ENCODE data around the gene FHAD1. TPM values are rescaled to one million over a fixed set of nuclear protein-coding genes. Genes with fewer than 3 reads are reported as not detected.
A peak's percentile ranks its signal among the peaks of the same experiment; 100 is the strongest.

FHAD1 gene
- total RNA-seq, 1 experiment from 2014 or later: 0.47 TPM

DNA sequence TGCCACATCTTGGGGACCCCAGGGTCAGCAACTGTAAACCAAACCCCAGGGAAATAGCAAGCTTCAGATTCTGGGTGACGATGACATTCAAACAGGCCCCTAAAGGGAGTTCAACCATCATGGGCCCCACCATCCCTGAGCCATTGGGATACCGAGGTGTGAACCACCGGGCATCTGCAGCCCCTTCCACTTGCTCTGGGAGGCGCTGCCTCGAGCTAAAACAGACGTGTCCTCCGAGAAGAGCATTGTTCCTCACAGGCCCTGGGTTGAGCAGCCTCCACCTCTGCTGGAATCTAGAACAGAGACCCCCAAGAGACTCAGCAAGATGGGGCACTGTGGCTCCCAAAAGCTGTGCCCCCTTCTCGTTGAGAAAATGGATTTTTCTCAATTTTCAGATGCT is 143.6 kb downstream of the FHAD1 start:
- no peaks in the 10 kb centered on the region for H3K4me1 ChIP-seq (replicated peaks)
- no peak for DNase-seq (ENCODE audit: low read depth in 1 of 2, low spot score in 2 of 2)
- no peaks in the 10 kb centered on the region for H3K9me3 ChIP-seq (replicated peaks)
- no peak overlapping the region for H3K4me3 ChIP-seq
- no peaks in the 10 kb centered on the region for H3K27me3 ChIP-seq (replicated peaks)
- no peaks in the 10 kb centered on the region for H3K36me3 ChIP-seq
- H3K27ac ChIP-seq: no peak overlapping the region

GRCh38 chr1:15391366-15391765 is 144.3 kb downstream of the FHAD1 start:
- no peak for DNase-seq (ENCODE audit: low read depth in 1 of 2, low spot score in 2 of 2)
- no peaks in the 10 kb centered on the region for H3K27me3 ChIP-seq (replicated peaks)
- no peak overlapping the region for H3K4me3 ChIP-seq
- H3K9me3 ChIP-seq (replicated peaks): no peaks in the 10 kb centered on the region
- no peaks in the 10 kb centered on the region for H3K4me1 ChIP-seq (replicated peaks)
- H3K36me3 ChIP-seq: no peaks in the 10 kb centered on the region
- no peak overlapping the region for H3K27ac ChIP-seq

- no peaks in the 10 kb centered on the region for H3K9me3 ChIP-seq (replicated peaks)
- no peaks in the 10 kb centered on the region for H3K36me3 ChIP-seq
- no peaks in the 10 kb centered on the region for H3K4me1 ChIP-seq (replicated peaks)
- DNase-seq (ENCODE audit: low read depth in 1 of 2, low spot score in 2 of 2): no peak
- H3K4me3 ChIP-seq: no peak overlapping the region
- no peaks in the 10 kb centered on the region for H3K27me3 ChIP-seq (replicated peaks)
- no peak overlapping the region for H3K27ac ChIP-seq
Observed at GRCh38 chr1:15393475-15394257, 146.6 kb downstream of the FHAD1 start.

DNA sequence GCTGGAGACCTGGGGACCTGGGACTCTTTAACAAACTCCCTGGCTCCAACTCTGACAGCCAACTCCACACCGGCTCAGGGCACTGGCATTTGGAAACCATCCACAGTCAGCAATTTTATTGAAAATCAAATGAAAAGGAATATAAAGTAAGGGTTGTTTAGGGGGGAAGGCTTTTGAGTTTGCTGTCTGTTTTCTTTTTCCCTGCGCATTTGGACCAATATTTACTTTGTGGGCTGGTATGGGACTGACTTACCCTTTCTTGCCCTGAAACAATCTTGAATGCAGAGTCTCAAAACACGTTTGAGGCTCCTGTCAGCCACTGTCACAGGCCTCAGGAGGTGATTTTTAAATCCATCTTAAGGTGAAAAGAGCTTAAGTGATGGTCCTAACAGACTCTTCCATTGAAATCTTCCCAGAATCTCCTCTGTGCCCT is 147.3 kb downstream of the FHAD1 start:
- Histone ChIP-seq H3K27me3 (replicated peaks) (no peaks in the 10 kb centered on the region), H3K4me3 (no peak overlapping the region), H3K27ac (no peak overlapping the region), H3K9me3 (replicated peaks) (no peaks in the 10 kb centered on the region), H3K4me1 (replicated peaks) (no peaks in the 10 kb centered on the region), H3K36me3 (no peaks in the 10 kb centered on the region)
- no peak for DNase-seq (ENCODE audit: low read depth in 1 of 2, low spot score in 2 of 2)

- Histone ChIP-seq H3K27ac (no peak overlapping the region), H3K36me3 (peaks cover 21% of the 10 kb centered on the region), H3K4me1 (replicated peaks) (no peaks in the 10 kb centered on the region), H3K9me3 (replicated peaks) (no peaks in the 10 kb centered on the region), H3K27me3 (replicated peaks) (no peaks in the 10 kb centered on the region), H3K4me3 (no peak overlapping the region)
- no peak for DNase-seq (ENCODE audit: low read depth in 1 of 2, low spot score in 2 of 2)
Observed at GRCh38 chr1:15397236-15397635, 150.2 kb downstream of the FHAD1 start.

- no peak for DNase-seq (ENCODE audit: low read depth in 1 of 2, low spot score in 2 of 2)
- no peak overlapping the region for H3K4me3 ChIP-seq
- H3K4me1 ChIP-seq (replicated peaks): no peaks in the 10 kb centered on the region
- H3K36me3 ChIP-seq: peaks cover 46% of the 10 kb centered on the region
- H3K27ac ChIP-seq: no peak overlapping the region
- H3K9me3 ChIP-seq (replicated peaks): no peaks in the 10 kb centered on the region
- no peaks in the 10 kb centered on the region for H3K27me3 ChIP-seq (replicated peaks)
Observed at GRCh38 chr1:15399710-15400109, 152.7 kb downstream of the FHAD1 start.

DNA sequence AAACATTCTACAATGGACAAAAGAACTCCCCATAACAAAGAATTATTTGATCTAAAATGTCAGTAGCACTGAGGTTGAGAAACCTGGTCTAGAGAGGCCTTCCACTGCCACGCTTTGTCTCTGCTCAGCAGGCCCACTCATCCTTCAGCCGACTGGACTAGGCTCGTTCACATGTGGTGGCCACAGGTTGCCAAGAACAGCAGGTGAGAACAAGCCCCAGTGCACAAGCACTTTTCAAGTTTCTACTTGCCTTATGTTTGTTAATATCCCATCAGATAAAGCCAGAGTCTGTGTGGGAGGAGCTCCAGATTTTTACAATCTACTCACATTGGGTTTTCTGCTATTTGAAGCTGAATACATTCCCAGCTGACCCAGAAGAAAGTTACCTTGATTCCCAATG is 153.6 kb downstream of the FHAD1 start:
- H3K27ac ChIP-seq: no peak overlapping the region
- no peak overlapping the region for H3K4me3 ChIP-seq
- H3K36me3 ChIP-seq: peaks cover 55% of the 10 kb centered on the region
- no peaks in the 10 kb centered on the region for H3K27me3 ChIP-seq (replicated peaks)
- no peaks in the 10 kb centered on the region for H3K9me3 ChIP-seq (replicated peaks)
- H3K4me1 ChIP-seq (replicated peaks): no peaks in the 10 kb centered on the region
- no peak for DNase-seq (ENCODE audit: low read depth in 1 of 2, low spot score in 2 of 2)

DNA sequence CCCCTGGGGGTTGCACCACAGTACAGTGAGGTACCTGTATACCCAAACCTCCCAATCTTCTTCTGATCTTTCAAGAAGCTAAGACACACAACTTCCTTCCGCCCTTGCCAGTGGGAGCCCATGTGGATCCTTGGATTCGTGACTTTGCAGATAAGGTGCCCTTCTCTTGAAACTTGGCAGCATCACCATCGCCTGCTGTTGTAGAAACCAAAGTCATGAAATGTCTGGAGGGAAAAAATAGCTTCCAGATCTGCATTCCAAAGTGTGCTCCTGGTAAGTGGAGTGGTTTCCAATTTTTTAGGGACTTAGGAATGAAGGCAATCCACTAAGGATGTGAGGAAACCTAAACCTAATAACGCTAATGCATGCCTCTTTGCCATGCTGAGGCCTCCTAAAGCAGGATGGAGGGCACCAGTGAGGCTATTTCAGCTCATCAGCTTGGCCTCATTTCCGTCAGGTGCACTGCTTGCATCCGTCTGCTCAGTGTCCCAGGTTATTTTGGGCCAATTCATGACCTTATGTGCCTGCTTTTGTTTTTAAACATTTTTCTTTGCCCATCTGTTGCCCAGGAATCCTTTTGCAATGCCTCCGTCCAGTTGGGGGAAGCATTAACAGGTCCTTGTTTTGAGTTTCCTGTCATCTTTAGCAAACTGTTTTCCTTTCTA is 154.5 kb downstream of the FHAD1 start:
- Histone ChIP-seq H3K4me3 (no peak overlapping the region), H3K4me1 (replicated peaks) (no peaks in the 10 kb centered on the region), H3K27ac (no peak overlapping the region), H3K9me3 (replicated peaks) (no peaks in the 10 kb centered on the region), H3K36me3 (peaks cover 62% of the 10 kb centered on the region), H3K27me3 (replicated peaks) (no peaks in the 10 kb centered on the region)
- no peak for DNase-seq (ENCODE audit: low read depth in 1 of 2, low spot score in 2 of 2)

DNA sequence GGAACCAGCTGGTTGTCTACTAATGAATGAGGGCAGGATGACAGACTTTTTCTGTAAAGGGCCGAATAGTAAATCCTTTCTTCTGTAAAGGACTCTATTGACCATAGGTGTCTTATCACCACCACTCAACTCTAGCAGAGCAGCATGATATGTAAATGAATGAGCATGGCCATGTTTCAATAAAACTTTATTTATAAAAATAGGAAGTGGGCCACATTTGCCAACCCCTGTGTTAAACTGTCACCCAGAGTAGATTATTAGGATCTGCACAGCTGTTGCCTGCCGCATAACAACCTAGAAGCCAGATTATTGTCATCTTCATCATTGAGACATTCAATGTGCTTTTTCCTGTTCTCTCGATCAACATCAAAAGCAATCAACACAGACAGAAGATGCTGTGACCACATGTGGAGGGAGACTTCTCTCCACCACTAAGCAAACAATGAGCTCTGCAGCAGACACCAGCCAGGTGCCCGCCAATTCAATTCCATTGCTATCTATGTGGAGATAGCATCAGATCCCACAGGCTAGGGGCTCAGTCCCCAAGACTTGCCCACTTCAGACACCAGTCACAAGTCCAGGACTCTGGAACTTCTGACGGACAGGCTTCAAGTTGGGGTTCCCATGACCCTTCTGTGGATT is 155.9 kb downstream of the FHAD1 start:
- Histone ChIP-seq H3K9me3 (replicated peaks) (no peaks in the 10 kb centered on the region), H3K4me1 (replicated peaks) (peaks cover 13% of the 10 kb centered on the region), H3K27me3 (replicated peaks) (no peaks in the 10 kb centered on the region), H3K27ac (no peak overlapping the region), H3K4me3 (no peak overlapping the region), H3K36me3 (peaks cover 73% of the 10 kb centered on the region)
- no peak for DNase-seq (ENCODE audit: low read depth in 1 of 2, low spot score in 2 of 2)

GRCh38 chr1:15403962-15404580 is 157.0 kb downstream of the FHAD1 start:
- H3K27me3 ChIP-seq (replicated peaks): no peaks in the 10 kb centered on the region
- no peak overlapping the region for H3K27ac ChIP-seq
- peaks cover 84% of the 10 kb centered on the region for H3K36me3 ChIP-seq
- DNase-seq (ENCODE audit: low read depth in 1 of 2, low spot score in 2 of 2): no peak
- no peak overlapping the region for H3K4me3 ChIP-seq
- peaks cover 24% of the 10 kb centered on the region for H3K4me1 ChIP-seq (replicated peaks)
- no peaks in the 10 kb centered on the region for H3K9me3 ChIP-seq (replicated peaks)

- Histone ChIP-seq H3K4me1 (replicated peaks) (peaks cover 33% of the 10 kb centered on the region), H3K27ac (no peak overlapping the region), H3K36me3 (peaks cover 91% of the 10 kb centered on the region), H3K27me3 (replicated peaks) (no peaks in the 10 kb centered on the region), H3K4me3 (no peak overlapping the region), H3K9me3 (replicated peaks) (peaks cover 5% of the 10 kb centered on the region)
- DNase-seq (ENCODE audit: low read depth in 1 of 2, low spot score in 2 of 2): no peak
Observed at GRCh38 chr1:15405106-15405850, 158.3 kb downstream of the FHAD1 start.

DNA sequence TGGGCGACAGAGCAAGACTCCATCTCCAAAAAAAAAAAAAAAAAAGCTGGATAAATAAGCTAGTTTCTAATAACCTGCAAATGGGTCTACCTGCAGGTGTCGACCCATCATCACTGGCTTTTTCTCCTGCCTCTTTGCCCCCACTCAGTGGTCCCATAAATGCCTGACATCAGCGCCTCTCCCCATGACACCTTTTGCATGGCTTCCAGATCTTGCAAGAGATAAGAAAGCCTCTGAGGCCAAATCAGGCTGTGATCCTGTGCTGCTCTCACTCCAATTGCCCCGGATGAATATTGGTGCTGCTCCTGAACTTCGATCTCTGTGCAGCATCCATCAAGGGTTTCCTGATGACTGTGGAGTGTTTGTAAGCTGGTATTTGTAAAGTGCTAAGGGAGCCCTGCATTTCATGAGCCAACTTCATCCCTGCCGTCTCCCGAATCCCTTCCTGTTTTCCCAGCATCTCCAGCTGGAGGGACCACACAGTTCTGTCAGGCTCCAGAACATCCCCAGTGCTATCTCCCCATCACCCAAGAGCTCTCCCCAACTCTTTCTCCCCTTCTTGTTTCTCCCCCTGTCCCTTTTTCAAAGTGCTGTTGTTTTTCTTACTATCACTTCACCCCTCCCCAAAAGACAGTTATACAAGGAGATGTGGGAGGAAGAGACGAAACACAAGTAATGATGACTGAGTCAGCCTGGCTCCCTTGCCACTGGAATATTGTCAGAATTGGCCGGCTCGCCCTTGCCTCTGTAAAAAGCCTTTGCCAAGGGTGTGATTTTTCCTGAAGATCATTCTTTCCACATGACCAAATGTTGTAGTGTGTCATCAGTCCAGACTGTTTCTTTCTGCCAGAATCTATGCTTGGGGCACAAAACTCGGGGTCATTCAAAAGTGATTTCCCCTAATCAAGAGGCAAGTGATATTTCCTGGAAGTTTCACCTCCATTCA is 159.9 kb downstream of the FHAD1 start:
- peak overlapping the region; percentile 28; the same call in 1 of the 2 replicates for H3K27ac ChIP-seq
- DNase-seq (ENCODE audit: low read depth in 1 of 2, low spot score in 2 of 2): no peak
- H3K4me1 ChIP-seq (replicated peaks): peaks cover 40% of the 10 kb centered on the region
- peaks cover 92% of the 10 kb centered on the region for H3K36me3 ChIP-seq
- H3K27me3 ChIP-seq (replicated peaks): no peaks in the 10 kb centered on the region
- H3K9me3 ChIP-seq (replicated peaks): peaks cover 5% of the 10 kb centered on the region
- no peak overlapping the region for H3K4me3 ChIP-seq
